ENCODE results near the gene ZC3H12C.
"Not testable (repeated sequence)": the region's sequence is repeated elsewhere in the genome, so short reads cannot be mapped to it uniquely, and the experiment has no call there.

ZC3H12C gene

DNA sequence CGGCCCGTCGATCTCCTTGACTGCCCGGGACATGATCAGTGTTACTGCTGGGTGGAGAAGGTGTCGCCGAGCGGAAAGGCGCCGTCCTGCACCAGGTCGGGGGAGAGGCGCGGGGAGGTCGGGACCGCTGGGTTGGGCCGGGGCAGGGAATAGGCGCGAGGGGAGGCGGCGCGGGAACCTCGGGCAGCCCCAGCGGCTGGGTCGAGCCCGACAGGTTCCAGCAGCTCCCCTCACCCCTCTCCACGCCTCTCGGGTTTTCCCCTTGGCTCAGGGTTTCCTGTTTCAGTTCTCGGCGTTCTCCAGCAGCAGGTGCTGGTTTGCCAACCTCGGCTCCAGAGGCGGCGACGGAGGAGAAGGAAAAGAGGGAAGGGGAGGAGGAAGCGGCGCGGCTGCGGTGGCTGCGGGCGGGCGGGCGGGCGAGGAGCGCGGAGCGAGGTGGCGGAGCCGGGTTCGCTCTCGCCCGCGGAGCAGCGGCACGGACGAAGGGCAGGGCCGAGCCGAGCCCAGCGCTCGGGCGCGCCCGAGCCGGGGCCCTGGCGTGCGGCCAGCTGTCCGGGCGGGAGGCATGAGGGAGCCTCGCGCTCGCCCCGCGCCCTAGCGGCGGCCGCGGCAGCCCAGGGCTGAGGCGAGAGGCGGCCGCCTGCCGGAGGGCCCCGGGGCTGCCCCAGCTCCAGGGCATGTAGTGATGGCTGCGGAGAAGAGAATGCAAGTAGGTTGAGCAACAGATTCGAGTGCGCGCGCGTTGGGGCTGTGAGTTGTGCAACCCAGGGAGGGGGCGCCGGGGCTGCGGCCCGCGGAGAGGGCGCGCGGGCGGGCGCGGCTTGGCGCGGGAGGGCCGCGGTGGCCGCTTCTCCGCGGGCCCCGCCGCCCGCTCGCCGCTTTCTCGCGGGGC lies at the start of gene ZC3H12C:
Gene ZC3H12C, plus strand, starts transcription at position 878 of the 892 bp plus-strand sequence. CDS start 20 bp downstream, outside the sequence.
- peak; percentile 88 for DNase-seq (ENCODE audit: low spot score)

DNA sequence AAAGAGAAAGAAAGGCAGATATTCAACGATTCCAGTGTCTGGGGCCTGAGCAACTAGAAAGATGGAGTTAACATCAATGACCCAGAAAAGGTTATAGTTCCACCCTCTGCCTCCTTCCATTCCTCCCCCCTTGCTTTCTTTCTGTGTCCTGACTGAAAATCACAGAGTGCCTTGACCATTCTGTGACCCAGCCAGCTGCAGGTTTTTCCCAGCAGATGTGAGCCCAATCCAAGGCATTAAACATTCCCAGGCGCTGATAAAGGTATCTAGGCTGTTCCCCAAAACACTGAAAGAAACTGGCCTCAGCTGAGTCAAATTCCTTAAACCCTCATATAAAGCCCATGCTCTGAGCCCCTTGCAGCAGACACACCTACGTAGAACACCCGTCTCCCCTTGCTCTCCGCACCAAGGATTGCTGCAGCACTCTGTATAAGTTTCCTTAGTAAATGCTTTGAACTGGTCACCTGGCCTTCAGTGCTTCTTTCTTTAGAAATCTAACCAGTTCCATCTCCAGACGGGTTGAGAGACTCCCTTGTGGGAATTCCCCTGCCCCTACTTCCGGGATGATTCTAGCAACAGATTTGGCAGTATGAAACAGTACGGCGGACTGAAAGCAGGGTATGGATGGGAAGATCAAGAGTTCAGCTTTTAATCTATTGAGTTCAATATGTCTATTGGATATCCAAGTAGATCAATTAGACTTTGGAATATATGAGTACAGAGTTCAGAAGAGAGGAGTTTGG lies 48.8 kb upstream of the ZC3H12C start:
- DNase-seq (ENCODE audit: low spot score), result no peak

DNA sequence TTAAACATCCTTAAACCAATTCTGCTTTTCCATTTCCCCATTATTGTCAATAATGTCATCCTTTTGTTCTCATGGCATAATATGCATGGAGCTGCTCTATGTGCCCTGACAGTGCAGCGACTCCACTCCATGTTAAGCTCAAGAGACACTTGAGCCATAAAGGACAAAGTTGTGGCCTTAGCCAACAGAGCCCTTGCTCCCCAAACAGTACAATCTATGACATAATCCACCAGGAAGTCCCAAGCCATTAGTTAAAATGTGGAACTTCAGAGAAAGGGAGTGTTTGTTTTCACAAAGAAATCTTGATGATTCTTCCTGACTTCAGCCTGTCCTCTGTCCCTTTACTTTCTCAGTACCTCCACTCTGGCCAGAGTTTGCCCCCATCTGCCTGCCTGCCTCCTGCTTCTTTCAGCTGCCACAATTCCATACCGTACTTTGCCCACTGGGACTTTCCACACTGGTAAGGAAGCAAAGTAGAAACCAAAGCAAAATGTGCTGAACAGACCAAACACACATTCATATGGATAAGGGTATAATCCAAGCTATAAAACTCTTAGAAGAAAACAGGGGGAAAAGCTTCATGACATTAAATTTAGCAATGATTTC lies 46.3 kb upstream of the ZC3H12C start:
- no peak for DNase-seq (ENCODE audit: low spot score)

DNA sequence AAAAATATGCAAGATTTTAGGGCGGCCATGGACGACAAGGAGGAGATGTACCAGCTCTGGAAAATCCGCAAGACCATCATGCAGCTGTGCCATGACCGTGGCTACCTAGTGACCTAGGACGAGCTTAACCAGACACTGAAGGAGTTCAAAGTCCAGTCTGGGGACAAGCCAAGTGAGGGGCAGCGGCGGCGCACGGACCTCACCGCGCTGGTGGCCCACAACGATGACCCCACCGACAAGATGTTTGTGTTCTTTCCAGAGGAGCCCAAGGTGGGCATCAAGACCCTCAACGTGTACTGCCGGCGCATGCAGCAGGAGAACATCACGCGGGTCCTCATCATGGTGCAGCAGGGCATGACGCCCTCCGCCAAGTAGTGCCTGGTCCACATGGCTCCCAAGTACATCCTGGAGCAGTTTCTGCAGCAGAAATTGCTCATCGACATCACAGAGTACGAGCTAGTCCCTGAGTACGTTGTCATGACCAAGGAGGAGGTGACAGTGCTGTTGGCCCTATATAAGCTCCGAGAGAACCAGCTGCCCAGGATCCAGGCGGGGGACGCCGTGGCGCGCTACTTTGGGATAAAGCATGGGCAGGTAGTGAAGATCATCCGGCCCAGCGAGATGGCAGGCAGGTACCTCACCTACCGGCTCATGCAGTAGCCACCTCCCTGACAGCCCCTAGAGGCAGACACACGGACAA lies 43.5 kb upstream of the ZC3H12C start:
- DNase-seq (ENCODE audit: low spot score), result no peak

DNA sequence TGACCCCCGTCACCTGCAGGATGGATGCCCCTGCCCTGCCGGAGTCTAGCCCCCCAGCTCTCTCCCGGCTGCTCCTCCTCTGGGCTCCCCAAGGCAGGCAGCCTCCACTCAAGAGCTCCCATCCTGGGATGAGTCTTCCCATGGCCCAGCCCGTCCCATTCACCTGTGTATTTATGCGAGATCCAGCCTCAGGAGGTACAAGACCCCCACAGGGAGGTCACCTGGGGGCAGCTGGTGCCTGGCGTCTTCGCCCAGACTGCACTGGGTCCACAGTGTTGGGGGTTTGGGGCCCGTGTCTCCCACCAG lies 43.0 kb upstream of the ZC3H12C start:
- DNase-seq (ENCODE audit: low spot score), result no peak

DNA sequence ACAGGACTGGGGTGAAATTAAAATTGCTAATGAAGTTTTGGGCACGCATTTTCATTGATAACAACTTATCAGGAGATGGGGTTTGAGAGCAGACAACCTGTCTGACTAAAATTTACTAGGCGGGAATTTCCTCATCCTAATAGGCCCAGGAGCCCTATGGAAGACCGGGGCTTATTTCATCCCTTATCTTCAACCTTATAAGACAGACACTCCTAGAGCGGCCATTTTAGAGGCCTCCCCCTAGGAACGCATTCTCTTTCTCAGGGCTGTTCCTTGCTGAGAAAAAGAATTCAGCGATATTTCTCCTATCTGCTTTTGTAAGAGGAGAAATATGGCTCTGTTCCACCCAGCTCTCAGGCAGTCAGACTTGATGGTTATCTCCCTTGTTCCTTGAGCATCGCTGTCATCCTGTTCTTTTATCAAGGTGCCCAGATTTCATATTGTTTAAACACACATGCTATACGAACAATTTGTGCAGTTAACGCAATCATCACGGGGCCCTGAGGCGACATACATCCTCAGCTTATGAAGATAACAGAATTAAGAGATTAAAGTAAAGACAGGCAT lies 39.3 kb upstream of the ZC3H12C start:
- no peak for DNase-seq (ENCODE audit: low spot score)

DNA sequence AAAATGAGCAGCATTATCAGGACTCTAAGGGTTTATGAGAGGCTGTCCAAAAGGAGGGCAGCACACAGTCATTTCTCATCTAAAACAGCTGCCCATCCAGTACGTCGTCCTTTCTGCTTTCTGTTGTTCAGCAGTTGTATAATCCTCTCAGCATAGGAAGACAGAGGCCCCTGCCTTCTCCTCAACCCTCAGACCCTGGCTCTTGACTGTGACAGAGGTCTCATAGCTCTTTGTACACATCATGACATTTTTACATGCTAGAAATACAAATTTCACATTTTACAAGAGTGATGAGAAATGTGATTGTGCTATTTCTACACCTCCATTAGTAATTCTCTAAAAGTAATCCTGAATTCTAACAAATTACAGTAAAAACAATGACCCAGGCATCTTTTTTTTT lies 36.2 kb upstream of the ZC3H12C start:
- DNase-seq (ENCODE audit: low spot score), result no peak

DNA sequence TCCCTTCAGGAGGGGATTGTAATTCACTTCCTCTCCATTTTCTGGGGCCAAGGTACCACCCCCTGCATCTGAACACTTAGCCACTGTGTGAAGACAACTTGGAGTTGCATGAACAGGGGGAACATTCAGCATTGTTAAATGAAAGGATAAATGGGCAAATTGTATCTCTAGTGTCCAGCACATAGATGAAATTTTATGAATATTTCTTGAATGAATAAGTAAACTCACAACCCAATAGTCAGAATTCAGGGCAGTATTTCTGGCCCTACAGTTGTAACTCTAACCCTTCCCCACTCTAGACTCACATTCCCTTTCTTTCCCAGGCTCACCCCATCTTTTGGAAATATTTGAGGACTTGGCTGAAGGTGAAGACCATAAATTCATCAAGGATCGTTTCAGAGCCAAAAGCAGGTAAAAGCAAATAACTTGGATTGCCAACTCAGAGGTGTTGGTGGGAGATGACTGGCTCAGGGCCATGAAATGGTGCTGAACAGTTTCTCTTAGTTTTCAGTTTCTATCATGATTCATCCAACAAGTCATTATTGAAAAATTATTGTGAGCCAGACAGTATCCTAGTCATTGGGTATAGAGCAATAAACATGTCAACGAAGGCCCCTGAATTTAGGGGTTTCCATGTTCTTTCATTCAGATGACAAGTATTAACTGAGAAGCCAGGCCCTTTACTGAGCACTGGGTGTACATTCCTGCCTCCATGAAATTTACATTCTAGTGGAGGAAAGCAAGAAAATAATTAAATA lies 33.3 kb upstream of the ZC3H12C start:
- DNase-seq (ENCODE audit: low spot score), result no peak

DNA sequence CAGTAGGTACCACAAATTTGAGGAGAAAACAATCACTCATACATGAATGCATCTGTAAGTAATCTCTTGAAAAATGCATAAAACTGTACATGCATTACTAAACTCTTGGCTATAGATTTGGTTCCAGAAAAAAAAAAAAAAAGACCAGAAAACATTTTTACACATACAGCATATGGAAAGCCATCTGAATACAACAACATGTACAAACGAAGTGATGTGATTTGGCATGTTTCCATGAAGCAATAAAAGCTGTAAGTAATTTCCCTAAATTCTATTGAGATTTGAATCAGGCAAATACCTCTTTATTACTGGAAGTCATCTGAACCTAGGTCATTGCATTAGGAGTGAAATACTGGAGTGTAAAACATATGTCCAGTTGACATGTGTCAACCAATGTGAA lies 31.9 kb upstream of the ZC3H12C start:
- no peak for DNase-seq (ENCODE audit: low spot score)

DNA sequence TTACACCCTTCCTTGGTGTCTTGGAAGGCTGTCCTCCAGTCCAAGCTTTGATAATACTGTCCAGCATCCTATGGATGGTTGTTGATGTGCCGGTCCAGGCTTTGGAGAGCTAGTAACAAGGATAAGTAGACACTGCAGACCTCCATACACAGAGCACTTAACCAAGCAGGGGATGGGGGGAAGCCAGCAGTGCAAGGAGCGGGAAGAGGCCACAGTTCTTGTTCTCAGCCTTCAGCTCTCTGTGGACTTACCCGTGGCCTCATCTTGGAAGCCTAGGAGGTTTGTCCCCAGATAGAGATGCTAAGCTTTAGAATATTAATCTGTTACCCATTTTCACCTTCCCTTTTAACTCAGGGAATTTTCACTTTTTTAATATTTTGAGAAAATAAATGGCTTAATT lies 30.9 kb upstream of the ZC3H12C start:
- no peak for DNase-seq (ENCODE audit: low spot score)

DNA sequence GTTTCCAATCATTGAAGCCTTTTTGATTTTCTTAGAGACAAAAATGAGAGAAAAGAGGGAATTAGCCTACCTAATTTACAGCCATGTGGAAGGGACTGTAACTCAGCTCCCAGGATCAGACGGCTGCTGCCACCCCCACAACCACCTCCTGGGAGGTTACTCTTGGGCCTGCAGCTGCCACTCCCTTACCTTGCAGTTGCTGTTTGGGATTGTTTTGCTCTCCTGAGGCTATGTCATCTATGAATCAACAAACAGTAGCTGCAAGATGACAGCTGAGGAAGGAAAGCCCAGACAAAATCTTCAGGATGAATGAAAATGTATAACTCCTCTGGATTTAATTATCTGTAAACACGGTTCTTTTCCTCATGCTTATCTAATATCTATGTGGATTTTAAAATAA lies 28.0 kb upstream of the ZC3H12C start:
- DNase-seq (ENCODE audit: low spot score), result no peak

DNA sequence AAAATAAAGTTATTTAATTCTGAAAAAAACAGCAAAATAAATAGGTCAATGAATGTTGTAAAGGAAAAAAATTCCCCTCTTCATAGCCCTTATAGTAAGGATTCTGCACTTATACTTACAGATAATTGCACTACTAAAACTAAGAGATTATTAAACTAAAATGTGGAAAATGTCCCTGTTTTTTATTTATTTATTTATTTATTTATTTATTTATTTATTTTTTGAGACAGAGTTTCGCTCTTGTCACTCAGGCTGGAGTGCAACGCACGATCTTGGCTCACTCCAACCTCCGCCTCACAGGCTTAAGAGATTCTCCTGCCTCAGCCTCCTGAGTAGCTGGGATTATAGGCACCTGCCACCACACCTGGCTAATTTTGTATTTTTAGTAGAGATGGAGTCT lies 25.2 kb upstream of the ZC3H12C start:
- not testable (repeated sequence) for DNase-seq (ENCODE audit: low spot score)

DNA sequence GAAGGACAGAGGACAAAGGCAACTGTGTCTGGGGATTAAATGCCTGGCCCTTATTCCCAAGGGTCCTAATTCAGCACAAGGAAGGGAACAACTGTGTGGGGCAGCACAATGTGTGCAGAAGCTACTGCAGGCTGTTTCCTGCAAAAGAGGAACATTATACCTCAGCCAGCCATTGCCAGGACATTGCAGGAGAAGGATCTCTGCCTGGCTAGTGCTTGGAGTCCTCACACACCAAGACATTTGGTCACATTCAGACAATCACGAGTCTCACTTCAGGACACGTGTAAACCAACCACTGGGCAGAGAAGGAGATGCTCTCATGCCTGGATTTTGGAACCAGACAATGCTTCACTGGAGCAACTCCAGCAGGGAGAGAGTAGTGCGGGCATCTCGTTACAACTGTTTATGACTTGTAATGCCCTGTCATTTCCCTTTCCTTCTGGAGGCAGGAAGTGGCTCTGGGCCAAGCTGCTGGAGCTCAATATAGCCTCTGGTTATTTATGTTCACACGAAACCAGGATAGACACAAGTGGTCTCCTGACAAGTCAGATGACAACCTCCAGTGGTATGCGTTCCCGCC lies 23.9 kb upstream of the ZC3H12C start:
- no peak for DNase-seq (ENCODE audit: low spot score)

DNA sequence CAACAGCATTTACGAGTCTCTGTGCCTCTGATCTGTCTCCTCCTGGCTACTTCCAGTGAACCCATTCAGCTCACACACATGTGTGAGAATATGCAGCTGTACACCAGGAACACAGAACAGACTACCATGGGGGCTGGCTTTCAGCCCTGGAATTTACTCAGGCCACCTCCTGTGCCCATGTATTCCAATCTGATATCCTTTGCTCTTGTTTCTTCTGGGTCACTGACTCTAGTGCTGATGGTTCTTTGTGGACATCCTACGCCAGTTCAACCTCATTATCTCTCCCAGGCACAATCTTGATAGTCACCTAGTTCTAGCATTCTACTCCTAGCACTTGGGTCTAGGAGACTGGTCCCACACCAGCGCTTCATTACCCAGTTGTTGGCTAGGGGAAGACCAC lies 23.0 kb upstream of the ZC3H12C start:
- no peak for DNase-seq (ENCODE audit: low spot score)

DNA sequence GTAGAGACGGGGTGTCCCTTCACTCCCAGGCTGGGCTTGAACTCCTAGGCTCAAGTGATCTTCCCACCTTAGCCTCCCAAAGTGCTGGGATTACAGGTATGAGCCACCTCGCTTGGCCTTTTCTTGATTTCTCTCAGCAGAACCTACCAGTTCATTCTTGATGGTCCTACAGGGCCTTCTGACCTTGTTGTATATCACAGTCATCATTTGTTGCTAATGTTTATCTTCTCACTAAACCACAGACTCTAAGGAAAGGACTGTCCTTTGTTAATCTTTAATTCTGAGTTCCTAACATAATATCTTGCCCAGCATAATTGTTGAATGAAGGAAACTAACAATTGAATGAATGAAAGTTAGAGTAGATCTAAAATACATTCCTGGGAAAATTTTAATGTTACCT lies 22.0 kb upstream of the ZC3H12C start:
- no peak for DNase-seq (ENCODE audit: low spot score)

DNA sequence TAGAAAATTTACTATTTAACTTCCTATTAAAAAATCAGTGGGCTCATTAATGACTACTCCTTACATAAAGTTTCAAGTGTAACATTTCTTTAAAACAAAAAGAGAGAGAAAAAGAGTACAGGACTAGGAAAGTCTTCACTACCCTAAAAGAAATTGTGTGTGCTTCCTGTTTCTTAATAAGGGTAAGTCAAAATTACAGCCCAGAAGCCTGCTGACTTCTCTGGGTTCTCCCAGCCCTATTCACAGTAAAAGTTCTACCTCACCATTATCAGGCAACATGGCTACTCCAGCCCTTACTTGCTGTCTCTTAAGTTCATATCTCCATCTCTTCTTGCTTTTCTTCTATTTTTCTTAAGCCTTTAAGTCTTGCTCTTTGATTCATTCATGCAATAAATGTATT lies 20.3 kb upstream of the ZC3H12C start:
- DNase-seq (ENCODE audit: low spot score), result no peak

DNA sequence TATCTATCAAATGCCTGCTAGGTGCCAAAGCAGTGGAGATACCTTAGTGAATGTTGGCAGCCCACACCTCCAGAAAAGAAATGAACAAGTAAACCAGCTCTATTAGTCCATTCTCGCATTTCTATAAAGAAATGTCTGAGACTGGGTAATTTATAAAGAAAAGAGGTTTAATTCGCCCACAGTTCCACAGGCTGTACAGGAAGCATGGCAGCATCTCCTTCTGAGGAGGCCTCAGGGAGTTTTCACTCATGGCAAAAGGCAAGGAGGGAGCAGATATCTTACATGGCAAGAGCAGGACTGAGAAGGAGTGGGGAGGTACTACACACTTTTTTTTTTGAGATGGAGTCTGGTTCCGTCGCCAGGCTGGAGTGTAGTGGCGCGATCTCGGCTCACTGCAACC lies 18.7 kb upstream of the ZC3H12C start:
- no peak for DNase-seq (ENCODE audit: low spot score)

DNA sequence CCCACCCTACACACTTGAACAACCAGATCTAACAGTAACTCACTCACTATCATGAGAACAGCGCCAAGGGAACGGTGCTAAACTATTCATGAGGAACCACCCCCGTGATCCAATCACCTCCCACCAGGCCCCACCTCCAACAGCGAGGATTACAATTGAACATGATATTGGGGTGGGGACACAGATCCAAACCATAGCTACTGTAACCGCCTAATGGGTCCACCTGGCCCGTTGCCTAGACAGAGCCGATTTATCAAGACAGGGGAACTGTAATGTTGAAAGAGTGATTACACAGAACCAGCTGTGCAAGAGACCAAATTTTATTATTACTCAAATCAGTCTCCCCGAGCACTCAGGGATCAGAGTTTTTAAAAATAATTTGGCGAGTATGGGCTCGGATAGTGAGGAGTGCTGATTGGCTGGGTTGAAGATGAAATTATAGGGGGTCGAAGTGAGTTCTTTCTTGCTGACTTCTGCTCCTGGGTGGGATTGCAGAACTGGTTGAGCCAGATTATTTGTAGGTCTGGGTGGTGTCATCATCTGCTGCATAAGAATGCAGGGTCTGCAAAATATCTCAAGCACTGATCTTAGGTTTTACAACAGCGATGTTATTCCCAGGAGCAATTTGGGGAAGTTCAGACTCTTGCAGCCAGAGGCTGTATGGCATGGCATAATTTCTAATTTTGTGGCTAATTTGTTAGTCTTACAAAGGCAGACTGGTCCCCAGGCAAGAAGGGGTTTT lies 17.9 kb upstream of the ZC3H12C start:
- DNase-seq (ENCODE audit: low spot score), result no peak

DNA sequence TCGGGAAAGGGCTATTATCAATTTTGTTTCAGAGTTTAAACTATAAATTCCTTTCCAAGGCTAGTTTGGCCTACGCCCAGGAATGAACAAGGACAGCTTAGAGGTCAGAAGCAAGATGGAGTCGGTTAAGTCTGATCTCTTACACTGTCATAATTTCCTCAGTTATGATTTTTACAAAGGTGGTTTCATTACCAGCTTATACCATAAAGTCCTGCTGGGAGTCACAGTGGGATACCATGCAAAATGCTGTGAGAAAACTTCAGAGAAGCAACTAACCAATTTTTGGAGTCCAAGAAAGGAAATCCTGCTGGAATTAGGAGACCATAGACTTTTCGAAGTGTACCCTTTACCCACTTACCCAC lies 17.4 kb upstream of the ZC3H12C start:
- no peak for DNase-seq (ENCODE audit: low spot score)

DNA sequence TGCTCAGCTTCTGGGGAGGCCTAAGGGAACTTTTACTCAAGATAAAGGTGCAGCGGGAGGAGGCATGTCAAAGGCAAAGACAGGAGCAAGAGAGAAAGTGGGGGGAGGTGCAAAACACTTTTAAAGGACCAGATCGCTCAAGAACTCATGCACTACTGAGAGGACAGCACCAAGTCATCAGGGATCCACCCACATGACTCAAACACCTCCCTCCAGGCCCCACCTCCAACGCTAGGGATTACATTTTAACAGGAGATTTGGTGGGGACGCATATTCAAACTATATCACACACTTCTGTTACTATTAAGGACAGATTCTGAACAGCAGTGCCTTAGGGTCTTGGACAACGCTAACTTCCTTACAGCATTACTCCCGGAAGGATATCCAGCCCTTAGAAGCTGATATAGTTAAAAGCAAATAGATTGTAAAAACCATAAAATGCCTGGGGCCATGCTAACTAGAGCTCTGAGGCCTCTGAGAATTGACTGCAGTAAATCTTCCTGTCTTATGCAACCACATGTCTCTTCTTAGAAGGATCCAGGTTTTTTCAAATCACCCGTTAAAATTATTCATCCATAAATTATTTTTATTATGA lies 16.7 kb upstream of the ZC3H12C start:
- no peak for DNase-seq (ENCODE audit: low spot score)
